Right lobe of liver (tissue), 6 donors: ENCODE results near the gene TTLL5. TPM values are rescaled to one million over a fixed set of nuclear protein-coding genes. Genes with fewer than 3 reads are reported as not detected.

ENCODE experiments used
- ATAC-seq, 4 donors: fragments of 200-7000 bp; cut with Tn5 transposase; one replicate each; pipeline ENCODE4 v1.9.1; 2020; ENCODE audit warnings: mild to moderate bottlenecking in 4 of 4, moderate library complexity in 4 of 4
- DNase-seq, 3 donors: peaks; one replicate each; pipeline ENCODE4 v3.0.0-alpha.2; 2020
- H3K27ac ChIP-seq, 3 donors: fragments of 200-600 bp; one replicate each; pipeline ENCODE4 v1.8.0; 2022
- H3K27me3 ChIP-seq, 2 donors: fragments of 200-600 bp; one replicate each; pipeline ENCODE4 v1.8.0; 2022
- H3K36me3 ChIP-seq, 4 donors: fragments of 200-600 bp; sonication (generic) in 1 of 4; one replicate each; pipeline versions ENCODE4 v1.5.1 to v1.8.0; 2017 to 2022; ENCODE audit warnings: control low read depth in 1 of 4
- H3K4me1 ChIP-seq, 4 donors: fragments of 200-600 bp; sonication (generic) in 1 of 4; one replicate each; pipeline versions ENCODE4 v1.5.1 to v1.8.0; 2017 to 2022; ENCODE audit warnings: control low read depth in 1 of 4
- H3K4me3 ChIP-seq, 3 donors: fragments of 200-600 bp; one replicate each; pipeline ENCODE4 v1.8.0; 2022
- H3K9me3 ChIP-seq, 4 donors: fragments of 200-600 bp; sonication (generic) in 1 of 4; one replicate each; pipeline versions ENCODE4 v1.5.1 to v1.8.0; 2017 to 2022; ENCODE audit warnings: control low read depth in 1 of 4
- CTCF ChIP-seq, 4 donors: fragments of 200-600 bp in 3 of 4; fragments of 450-650 bp in 1 of 4; IDR thresholded peaks; one replicate each; pipeline versions ENCODE4 v1.5.1 to v1.8.0; 2016 to 2022; ENCODE audit warnings: antibody characterized with exemption in 4 of 4, mild to moderate bottlenecking in 2 of 4
- POLR2A ChIP-seq: fragments of 450-650 bp; IDR thresholded peaks from one replicate; pipeline ENCODE4 v1.6.1; 2017; ENCODE audit warnings: antibody characterized with exemption, mild to moderate bottlenecking
- WGBS: methylation state at CpG from one replicate; pipeline ENCODE4 v1.1.6; 2018; ENCODE audit warnings: low coverage, low lambda C conversion rate; ENCODE audit not compliant: insufficient coverage; ENCODE audit errors: missing lambda C conversion rate; 5-methylcytosine and 5-hydroxymethylcytosine counted together
- intact Hi-C, 2 donors: fragments of 100-400 bp; cut with DNase I; formaldehyde crosslinking; loops; one replicate each; pipeline versions ENCODE4 v1.11.2 to v1.14.1; 2022
- total RNA-seq, 6 experiments: library from RNA; depleted of rRNA in 2 of 6; stranded (reverse); fragments of >200 nt in 2 of 6; fragmentation: NEBNext Ultra II Directional in 3 of 6; extraction: Animal tissue kit (Norgen Biotek cat#: 25700) in 3 of 6; gene quantifications; one replicate each; pipeline versions ENCODE4 v1.1.0 to v1.2.4, GENCODE V29; 2016 to 2023
- donor health status: DM: no; HTN: yes; CAD: no.
- donor health status: DM: no; HTN: no; CAD: no.
- donor health status: DM: no; HTN: no; CAD: no.
- donor health status: DM: no; HTN: yes; CAD: no.
- donor health status: DM: no; HTN: yes; CAD: no.

The TTLL5 gene
- total RNA-seq, 6 experiments from 2014 or later, result 7.4 to 13.8 (median 11.9) TPM

- TF ChIP-seq CTCF (IDR thresholded peaks at IDR 0.05) (no peak), POLR2A (no peak)
- H3K36me3 ChIP-seq, result peaks cover 0 to 16% (median 0%) of the 10 kb centered on the region in 4 donors
- no peak overlapping the region for H3K27ac ChIP-seq
- H3K9me3 ChIP-seq, result no peaks in the 10 kb centered on the region
- ATAC-seq (no peak), DNase-seq (no peak)
- no peaks in the 10 kb centered on the region for H3K4me1 ChIP-seq
- no peaks in the 10 kb centered on the region for H3K27me3 ChIP-seq
- 59% methylated on average over 4 of the region's 4 CpGs for WGBS
- H3K4me3 ChIP-seq, result no peak overlapping the region
- intact Hi-C loops, result no loop called here
Measured at GRCh38 chr14:75673345-75674035, 12.4 kb downstream of the TTLL5 start.

GRCh38 chr14:75675265-75675960 is 14.4 kb downstream of the TTLL5 start:
- intact Hi-C loops, result no loop called here
- Histone ChIP-seq H3K36me3 (peaks cover 0 to 1% (median 0%) of the 10 kb centered on the region in 4 donors), H3K4me1 (no peaks in the 10 kb centered on the region), H3K27ac (no peak overlapping the region), H3K27me3 (no peaks in the 10 kb centered on the region), H3K9me3 (no peaks in the 10 kb centered on the region), H3K4me3 (no peak overlapping the region)
- TF ChIP-seq POLR2A (no peak), CTCF (IDR thresholded peaks at IDR 0.05) (no peak)
- no peak for DNase-seq
- ATAC-seq, result no peak
- 80% methylated on average over 2 of the region's 2 CpGs for WGBS

GRCh38 chr14:75685910-75686309 is 24.9 kb downstream of the TTLL5 start:
- H3K4me3 ChIP-seq, result no peak overlapping the region
- DNase-seq (no peak), ATAC-seq (peak in 1 of 4 donors; percentile 57)
- H3K27ac ChIP-seq, result no peak overlapping the region
- TF ChIP-seq CTCF (IDR thresholded peaks at IDR 0.05), result no peak
- TF ChIP-seq POLR2A, result no peak
- H3K9me3 ChIP-seq, result no peaks in the 10 kb centered on the region
- intact Hi-C loops, result no loop called here
- H3K27me3 ChIP-seq, result no peaks in the 10 kb centered on the region
- peaks cover 0 to 11% (median 0%) of the 10 kb centered on the region in 4 donors for H3K4me1 ChIP-seq
- 21% methylated on average over 2 of the region's 2 CpGs for WGBS
- peaks cover 0 to 22% (median 7%) of the 10 kb centered on the region in 4 donors for H3K36me3 ChIP-seq

GRCh38 chr14:75689012-75689411 is 28.0 kb downstream of the TTLL5 start:
- WGBS, result 73% methylated on average over 2 of the region's 2 CpGs
- no peak overlapping the region for H3K27ac ChIP-seq
- DNase-seq (no peak), ATAC-seq (no peak)
- TF ChIP-seq POLR2A, result no peak
- TF ChIP-seq CTCF (IDR thresholded peaks at IDR 0.05), result no peak
- H3K36me3 ChIP-seq, result peaks cover 0 to 15% (median 9%) of the 10 kb centered on the region in 4 donors
- peaks cover 0 to 11% (median 0%) of the 10 kb centered on the region in 4 donors for H3K4me1 ChIP-seq
- no peaks in the 10 kb centered on the region for H3K27me3 ChIP-seq
- H3K9me3 ChIP-seq, result no peaks in the 10 kb centered on the region
- H3K4me3 ChIP-seq, result no peak overlapping the region
- intact Hi-C loops, result no loop called here
